Karpas-422 (cell line): ENCODE results near the gene EPHX1. TPM values are rescaled to one million over a fixed set of nuclear protein-coding genes. Genes with fewer than 3 reads are reported as not detected.

ENCODE experiments used
- DNase-seq: peaks from one replicate; pipeline ENCODE4 v3.0.0-alpha.2; 2015
- H2AFZ ChIP-seq: fragments of 200-600 bp; sonication (generic); 2 replicates; pipeline ENCODE4 v1.6.1; 2014; ENCODE audit warnings: antibody characterized with exemption, low read length, mixed read lengths
- H3K27ac ChIP-seq: fragments of 200-600 bp; sonication (generic); 2 replicates; pipeline ENCODE4 v1.5.1; 2014; ENCODE audit warnings: mild to moderate bottlenecking, low read length, moderate library complexity
- H3K27me3 ChIP-seq: fragments of 200-600 bp; sonication (generic); 2 replicates; pipeline ENCODE4 v1.6.1; 2014; ENCODE audit warnings: low read length, mixed read lengths
- H3K36me3 ChIP-seq: fragments of 200-600 bp; sonication (generic); 2 replicates; pipeline ENCODE4 v1.6.1; 2014; ENCODE audit warnings: low read length, mixed read lengths; ENCODE audit not compliant: insufficient read depth
- H3K4me1 ChIP-seq: fragments of 200-600 bp; sonication (generic); 2 replicates; pipeline ENCODE4 v1.6.1; 2014; ENCODE audit warnings: mild to moderate bottlenecking, low read length, mixed read lengths
- H3K4me2 ChIP-seq: fragments of 200-600 bp; sonication (generic); 2 replicates; pipeline ENCODE4 v1.6.1; 2014; ENCODE audit warnings: low read length, low read depth, mild to moderate bottlenecking; ENCODE audit not compliant: poor library complexity, severe bottlenecking
- H3K4me3 ChIP-seq: fragments of 200-600 bp; sonication (generic); 2 replicates; pipeline ENCODE4 v1.5.1; 2014; ENCODE audit warnings: mild to moderate bottlenecking, antibody characterized with exemption, low read length, mixed read lengths
- H3K79me2 ChIP-seq: fragments of 200-600 bp; sonication (generic); 2 replicates; pipeline ENCODE4 v1.6.1; 2014; ENCODE audit warnings: mild to moderate bottlenecking, low read length, mixed read lengths
- H3K9ac ChIP-seq: fragments of 200-600 bp; sonication (generic); 2 replicates; pipeline ENCODE4 v1.6.0; 2014; ENCODE audit warnings: low read length
- H3K9me2 ChIP-seq: fragments of 200-600 bp; sonication (generic), shearing (Covaris generic); replicated peaks from 2 replicates; pipeline ENCODE4 v1.6.0; 2014; ENCODE audit warnings: mild to moderate bottlenecking, low read length, moderate library complexity; ENCODE audit not compliant: insufficient read depth
- H3K9me3 ChIP-seq: fragments of 300-700, 200-600 bp; sonication (generic); 2 replicates; pipeline ENCODE4 v1.6.1; 2014; ENCODE audit warnings: low read length, mixed read lengths
- H4K20me1 ChIP-seq: fragments of 200-600 bp; sonication (generic); 2 replicates; pipeline ENCODE4 v1.6.1; 2014; ENCODE audit warnings: mild to moderate bottlenecking, antibody characterized with exemption, low read length, low read depth; ENCODE audit not compliant: insufficient read depth
- total RNA-seq: library from RNA; depleted of rRNA; stranded (reverse); fragments of >200 nt; shearing (Covaris generic); gene quantifications from 2 replicates; pipeline ENCODE4 v1.2.3, GENCODE V29; 2014; ENCODE audit warnings: low replicate concordance

EPHX1 gene
- total RNA-seq, 1 experiment from 2014 or later, result 0.63 TPM

GRCh38 chr1:225824533-225824941 is 14.6 kb downstream of the EPHX1 start:
- no peaks in the 10 kb centered on the region for H3K9me2 ChIP-seq
- no peaks in the 10 kb centered on the region for H3K36me3 ChIP-seq
- H3K27ac ChIP-seq, result no peak overlapping the region
- H2AFZ ChIP-seq, result no peak overlapping the region
- no peaks in the 10 kb centered on the region for H3K79me2 ChIP-seq
- no peaks in the 10 kb centered on the region for H4K20me1 ChIP-seq
- no peaks in the 10 kb centered on the region for H3K9me3 ChIP-seq
- H3K4me2 ChIP-seq, result no peak overlapping the region
- DNase-seq, result no peak
- no peak overlapping the region for H3K4me3 ChIP-seq
- no peaks in the 10 kb centered on the region for H3K27me3 ChIP-seq
- no peak overlapping the region for H3K9ac ChIP-seq
- no peaks in the 10 kb centered on the region for H3K4me1 ChIP-seq

GRCh38 chr1:225825078-225825477 is 15.2 kb downstream of the EPHX1 start:
- no peak for DNase-seq
- Histone ChIP-seq H3K9me2 (no peaks in the 10 kb centered on the region), H3K9ac (no peak overlapping the region), H3K79me2 (no peaks in the 10 kb centered on the region), H3K4me3 (no peak overlapping the region), H4K20me1 (no peaks in the 10 kb centered on the region), H3K27ac (no peak overlapping the region), H3K36me3 (no peaks in the 10 kb centered on the region), H3K27me3 (no peaks in the 10 kb centered on the region), H2AFZ (no peak overlapping the region), H3K4me2 (no peak overlapping the region), H3K9me3 (no peaks in the 10 kb centered on the region), H3K4me1 (no peaks in the 10 kb centered on the region)

- no peak for DNase-seq
- H3K27ac ChIP-seq, result no peak overlapping the region
- H3K4me1 ChIP-seq, result no peaks in the 10 kb centered on the region
- H3K9me2 ChIP-seq, result no peaks in the 10 kb centered on the region
- H4K20me1 ChIP-seq, result no peaks in the 10 kb centered on the region
- no peak overlapping the region for H3K4me3 ChIP-seq
- no peaks in the 10 kb centered on the region for H3K27me3 ChIP-seq
- H3K4me2 ChIP-seq, result no peak overlapping the region
- no peak overlapping the region for H3K9ac ChIP-seq
- H3K79me2 ChIP-seq, result no peaks in the 10 kb centered on the region
- no peaks in the 10 kb centered on the region for H3K36me3 ChIP-seq
- no peak overlapping the region for H2AFZ ChIP-seq
- H3K9me3 ChIP-seq, result no peaks in the 10 kb centered on the region
Measured at GRCh38 chr1:225825607-225826007, 15.7 kb downstream of the EPHX1 start.

- Histone ChIP-seq H3K79me2 (no peaks in the 10 kb centered on the region), H3K27ac (no peak overlapping the region), H3K4me2 (no peak overlapping the region)
Measured at GRCh38 chr1:225827076-225827475, 17.2 kb downstream of the EPHX1 start.

GRCh38 chr1:225828706-225829345 is 18.9 kb downstream of the EPHX1 start:
- DNase-seq, result no peak
- no peaks in the 10 kb centered on the region for H3K9me3 ChIP-seq
- no peaks in the 10 kb centered on the region for H3K36me3 ChIP-seq
- H3K27ac ChIP-seq, result no peak overlapping the region
- H3K27me3 ChIP-seq, result no peaks in the 10 kb centered on the region
- H2AFZ ChIP-seq, result no peak overlapping the region
- H3K79me2 ChIP-seq, result no peaks in the 10 kb centered on the region
- no peaks in the 10 kb centered on the region for H3K9me2 ChIP-seq
- no peak overlapping the region for H3K9ac ChIP-seq
- no peaks in the 10 kb centered on the region for H3K4me1 ChIP-seq
- H3K4me3 ChIP-seq, result no peak overlapping the region
- H3K4me2 ChIP-seq, result no peak overlapping the region
- H4K20me1 ChIP-seq, result no peaks in the 10 kb centered on the region

More at GRCh38 chr1:225827076-225827475, 17.2 kb downstream of the EPHX1 start:
- no peak for DNase-seq
- Histone ChIP-seq H3K4me1 (no peaks in the 10 kb centered on the region), H3K36me3 (no peaks in the 10 kb centered on the region), H3K9ac (no peak overlapping the region), H3K9me3 (no peaks in the 10 kb centered on the region), H3K4me3 (no peak overlapping the region), H2AFZ (no peak overlapping the region), H3K9me2 (no peaks in the 10 kb centered on the region), H3K27me3 (no peaks in the 10 kb centered on the region), H4K20me1 (no peaks in the 10 kb centered on the region)

GRCh38 chr1:225830841-225831240 is 20.9 kb downstream of the EPHX1 start:
- no peaks in the 10 kb centered on the region for H3K9me2 ChIP-seq
- H3K36me3 ChIP-seq, result no peaks in the 10 kb centered on the region
- no peak overlapping the region for H2AFZ ChIP-seq
- no peak overlapping the region for H3K9ac ChIP-seq
- no peaks in the 10 kb centered on the region for H3K79me2 ChIP-seq
- H3K4me2 ChIP-seq, result no peak overlapping the region
- no peaks in the 10 kb centered on the region for H3K4me1 ChIP-seq
- H3K9me3 ChIP-seq, result no peaks in the 10 kb centered on the region
- H3K4me3 ChIP-seq, result no peak overlapping the region
- DNase-seq, result no peak
- no peaks in the 10 kb centered on the region for H4K20me1 ChIP-seq
- no peaks in the 10 kb centered on the region for H3K27me3 ChIP-seq
- no peak overlapping the region for H3K27ac ChIP-seq

GRCh38 chr1:225834417-225835329 is 24.7 kb downstream of the EPHX1 start:
- Histone ChIP-seq H3K4me1 (no peaks in the 10 kb centered on the region), H3K9me3 (no peaks in the 10 kb centered on the region), H4K20me1 (no peaks in the 10 kb centered on the region), H3K27me3 (no peaks in the 10 kb centered on the region), H3K9me2 (no peaks in the 10 kb centered on the region), H2AFZ (no peak overlapping the region), H3K4me3 (no peak overlapping the region), H3K79me2 (no peaks in the 10 kb centered on the region), H3K9ac (no peak overlapping the region), H3K4me2 (no peak overlapping the region), H3K36me3 (no peaks in the 10 kb centered on the region), H3K27ac (no peak overlapping the region)
- no peak for DNase-seq

- no peak overlapping the region for H2AFZ ChIP-seq
- H3K4me1 ChIP-seq, result no peaks in the 10 kb centered on the region
- no peak overlapping the region for H3K9ac ChIP-seq
- no peaks in the 10 kb centered on the region for H3K9me3 ChIP-seq
- H3K36me3 ChIP-seq, result no peaks in the 10 kb centered on the region
- no peak overlapping the region for H3K4me3 ChIP-seq
- H3K27ac ChIP-seq, result no peak overlapping the region
- no peaks in the 10 kb centered on the region for H3K9me2 ChIP-seq
- no peaks in the 10 kb centered on the region for H4K20me1 ChIP-seq
- no peaks in the 10 kb centered on the region for H3K79me2 ChIP-seq
- no peaks in the 10 kb centered on the region for H3K27me3 ChIP-seq
- no peak for DNase-seq
- H3K4me2 ChIP-seq, result no peak overlapping the region
Measured at GRCh38 chr1:225835856-225836255, 25.9 kb downstream of the EPHX1 start.
